NK-92 (cell line): Measurements from ENCODE around the gene PRPF40B.
"Not testable (repeated sequence)": the region's sequence is repeated elsewhere in the genome, so short reads cannot be mapped to it uniquely, and the experiment has no call there.

Experiments
- DNase-seq: peaks from one replicate; lab custom pipeline; 2025; ENCODE audit not compliant: unreplicated experiment; lab: John Stamatoyannopoulos, UW

Gene PRPF40B

DNA sequence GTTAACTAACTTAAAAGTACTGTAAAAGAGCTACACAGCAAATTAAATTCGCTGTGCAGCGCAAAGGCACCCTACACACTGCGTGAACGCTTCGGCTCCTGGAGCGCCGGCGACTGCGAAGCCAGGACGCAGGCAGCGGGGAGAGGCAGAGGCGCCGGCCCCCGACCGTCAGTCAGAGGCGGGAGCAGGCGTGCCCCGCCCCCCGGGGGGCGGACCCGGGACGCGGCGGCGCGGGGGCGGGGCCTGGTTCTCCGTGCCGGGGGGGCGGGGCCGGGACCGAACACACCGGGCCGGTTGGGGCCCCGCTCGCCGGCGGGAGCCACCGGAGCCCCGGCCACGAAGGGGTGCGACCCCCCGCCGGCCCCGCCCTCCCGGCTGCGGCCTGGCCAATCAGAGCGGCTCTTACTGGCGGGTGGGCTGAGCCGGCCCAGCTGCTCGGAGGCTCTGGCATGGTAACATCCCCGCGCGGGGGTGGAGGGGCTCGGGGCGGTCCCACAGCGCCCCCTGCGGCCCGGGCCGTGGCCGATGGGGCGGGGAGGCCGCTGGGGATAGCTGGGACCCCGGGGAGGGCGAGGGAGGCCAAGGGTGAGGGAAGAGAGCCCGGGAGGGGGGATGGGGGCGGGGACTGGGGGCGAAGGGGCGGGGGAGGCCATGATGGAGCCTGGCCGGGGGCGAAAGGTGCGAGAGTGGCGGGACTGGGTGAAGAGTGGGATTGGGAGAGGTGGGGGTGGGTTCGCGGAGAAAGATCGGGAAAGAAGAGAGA lies at the start of gene PRPF40B:
TSS of gene PRPF40B (plus strand) at position 420 of the 763 bp plus-strand sequence. CDS start at position 450, 30 bp downstream.
- no peak for DNase-seq

DNA sequence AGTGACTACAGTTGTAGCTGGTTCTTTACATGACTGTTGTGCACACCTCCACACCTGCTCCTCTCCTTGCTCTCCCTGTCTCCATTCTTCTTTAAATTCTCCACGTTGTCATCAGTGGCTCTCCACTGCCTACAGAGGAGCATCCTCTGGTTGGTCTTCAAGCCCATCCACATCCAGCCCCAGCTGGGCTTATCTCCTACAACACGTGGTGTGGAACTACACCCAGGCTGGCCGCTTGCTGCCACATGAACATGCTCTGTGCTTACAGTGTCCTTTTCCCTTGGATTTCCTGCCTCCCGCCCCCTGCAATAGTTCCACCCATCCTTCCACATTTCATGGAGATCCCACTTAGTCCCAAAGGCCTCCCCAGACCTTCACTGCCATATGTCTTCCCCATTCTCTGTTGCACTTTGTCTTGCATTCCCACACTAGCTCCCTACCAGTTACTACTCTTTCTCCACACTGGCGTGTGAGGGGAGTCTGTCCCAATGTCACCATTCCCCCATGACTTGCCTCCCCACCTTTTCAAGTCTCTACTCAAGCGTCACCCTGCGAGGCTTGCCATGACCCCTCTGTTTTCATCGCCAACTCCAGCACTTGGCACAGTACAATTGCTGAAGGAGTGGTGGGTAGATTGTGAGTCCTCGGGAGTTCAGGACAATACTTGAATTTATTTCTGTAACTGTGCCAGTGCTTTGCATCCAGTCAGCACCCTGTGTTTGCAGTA lies 45.6 kb upstream of the PRPF40B start:
- no peak for DNase-seq

DNA sequence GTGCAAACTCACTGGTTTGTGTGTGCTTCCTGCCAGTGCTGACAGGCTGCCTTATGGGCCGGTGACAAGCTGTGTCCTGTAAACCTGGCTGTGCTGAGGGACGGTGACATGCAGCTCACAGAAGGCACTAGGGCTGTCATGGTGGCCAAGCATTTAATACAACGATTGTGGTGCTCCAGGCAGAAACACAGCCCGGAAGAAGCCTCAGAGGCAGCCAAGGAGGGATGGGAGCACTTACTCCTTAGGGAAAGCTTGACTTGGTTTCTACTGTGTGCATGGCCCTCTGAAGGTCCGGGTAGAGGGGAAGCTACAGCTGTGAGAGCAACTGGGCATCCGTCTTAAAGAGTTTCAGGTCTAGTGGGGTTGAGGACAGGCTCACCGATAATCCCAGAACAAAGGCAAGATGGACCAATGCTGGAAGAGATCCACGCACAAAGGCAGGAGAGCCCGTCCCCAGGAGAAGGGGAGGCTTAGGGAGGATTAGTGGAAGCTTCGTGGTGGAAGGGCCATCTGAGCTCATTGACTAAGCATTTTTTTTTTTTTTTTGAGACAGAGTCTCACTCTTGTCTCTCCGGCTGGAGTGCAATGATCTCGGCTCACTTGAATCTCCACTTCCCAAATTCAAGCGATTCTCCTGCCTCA lies 44.8 kb upstream of the PRPF40B start:
- DNase-seq: no peak

DNA sequence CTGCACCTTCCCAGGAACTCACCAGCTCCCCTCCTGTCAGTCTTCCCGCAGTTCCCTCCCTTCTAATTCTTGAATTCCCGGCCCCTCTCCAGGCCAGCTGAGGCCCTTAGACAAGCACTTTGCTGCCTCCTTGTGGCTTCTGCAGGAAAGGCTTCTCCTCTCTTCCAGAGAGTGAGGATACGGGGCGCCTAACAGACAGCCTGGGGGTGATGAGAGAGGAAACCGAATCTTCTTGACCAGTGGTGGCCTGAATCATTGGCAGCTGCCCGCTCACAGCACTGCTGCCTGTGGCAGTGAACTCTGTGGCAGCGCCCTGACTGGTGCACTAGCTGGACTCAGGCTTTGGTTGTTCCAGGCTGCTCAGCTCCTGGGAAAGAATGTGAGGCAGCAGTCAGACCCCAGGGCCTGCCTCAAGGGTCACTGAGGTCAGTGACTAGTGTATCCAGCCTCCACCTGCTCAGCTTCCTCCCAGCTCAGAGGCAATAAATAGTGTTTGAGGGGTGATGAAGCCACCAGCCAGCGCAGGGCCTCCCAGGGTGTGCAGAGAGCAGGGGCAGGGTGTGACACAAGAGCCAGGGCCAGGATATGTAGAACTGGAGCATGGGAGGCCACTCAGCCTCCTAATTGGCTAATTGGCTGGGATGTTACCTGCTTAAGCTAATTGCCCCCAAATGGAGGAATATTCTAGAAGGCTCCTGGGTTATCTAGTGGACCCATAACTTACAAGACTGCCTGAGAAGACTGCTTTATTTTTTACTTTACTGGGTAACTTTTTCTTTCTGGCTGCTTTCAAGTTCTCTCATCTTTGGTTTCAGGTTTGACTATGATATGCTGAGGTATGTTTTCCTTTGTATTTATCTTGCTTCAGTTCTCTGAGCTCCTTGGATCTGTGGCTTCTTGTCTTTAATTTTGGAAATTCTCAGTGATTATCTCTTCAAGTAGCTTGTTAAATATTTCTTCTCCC lies 42.5 kb upstream of the PRPF40B start:
- DNase-seq: no peak

DNA sequence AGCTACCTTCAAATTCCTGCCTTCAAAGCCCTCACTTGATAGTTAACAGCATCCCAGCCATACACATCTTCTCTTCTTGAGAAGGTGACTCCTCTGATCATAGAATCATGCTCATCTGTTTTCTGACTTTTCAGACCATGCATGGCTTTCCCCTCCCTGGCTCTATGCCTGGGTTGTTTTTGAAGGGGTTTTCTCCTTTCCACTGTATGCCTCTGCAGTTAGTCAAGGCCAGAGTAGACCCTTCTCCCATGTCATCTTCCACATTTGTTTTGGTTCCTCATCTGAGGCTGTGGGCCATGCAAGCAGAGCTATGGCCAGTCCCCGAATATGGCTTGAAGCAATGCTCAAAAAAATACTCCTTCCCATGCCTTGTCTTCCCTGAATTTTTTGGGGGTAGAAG lies 41.2 kb upstream of the PRPF40B start:
- DNase-seq: no peak

DNA sequence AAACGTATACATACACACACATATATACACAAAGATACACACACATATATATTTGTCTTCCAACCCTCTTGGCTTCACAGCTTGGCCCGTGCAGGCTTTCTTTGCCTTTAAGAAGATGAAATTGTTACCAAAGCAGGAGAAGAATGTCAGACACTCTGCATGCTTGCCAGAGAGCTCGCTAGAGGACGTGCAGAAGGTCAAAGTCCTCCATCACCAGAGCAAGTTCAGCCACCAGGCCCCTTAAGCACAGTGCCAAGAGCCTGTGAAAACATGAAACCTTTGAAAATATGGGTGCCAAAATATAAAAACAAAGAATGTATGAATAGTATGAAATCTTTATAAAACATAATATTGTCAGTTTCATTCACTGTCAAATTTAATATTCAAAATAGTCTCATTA lies 40.5 kb upstream of the PRPF40B start:
- no peak for DNase-seq

DNA sequence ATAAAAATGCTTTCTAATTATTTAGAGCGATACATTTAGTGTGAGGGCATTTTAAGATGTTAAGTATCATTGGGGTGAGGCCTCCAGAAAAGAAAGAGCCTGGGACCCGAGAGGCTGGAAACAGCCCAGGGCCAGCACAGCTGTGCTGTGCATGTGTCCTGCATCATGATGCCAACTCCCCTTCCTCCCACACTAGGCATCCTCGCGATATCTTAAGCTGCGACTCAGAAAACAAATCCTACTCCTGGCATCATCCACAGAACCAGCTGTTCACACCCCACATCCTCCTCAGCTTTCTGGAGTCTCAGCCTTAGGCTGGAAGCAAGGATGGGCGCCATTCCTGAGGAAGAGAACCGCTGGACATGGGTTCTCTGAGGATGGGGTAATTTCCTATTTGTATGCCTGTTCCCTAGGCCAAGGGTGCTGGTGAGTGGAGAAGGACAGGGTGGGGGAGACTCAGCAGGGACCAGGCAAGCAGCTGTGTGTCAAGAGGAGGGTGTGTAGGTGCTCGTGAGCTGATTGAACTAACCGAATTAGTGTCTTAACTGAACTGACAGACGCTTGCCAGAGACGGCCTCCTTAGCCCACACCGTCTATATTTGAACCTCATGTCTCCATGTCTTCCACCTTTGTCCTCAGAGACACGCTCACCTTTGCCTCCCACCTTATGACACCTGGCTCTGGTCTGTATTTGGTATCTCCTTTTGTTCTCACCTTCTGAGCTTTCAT lies 39.8 kb upstream of the PRPF40B start:
- no peak for DNase-seq

DNA sequence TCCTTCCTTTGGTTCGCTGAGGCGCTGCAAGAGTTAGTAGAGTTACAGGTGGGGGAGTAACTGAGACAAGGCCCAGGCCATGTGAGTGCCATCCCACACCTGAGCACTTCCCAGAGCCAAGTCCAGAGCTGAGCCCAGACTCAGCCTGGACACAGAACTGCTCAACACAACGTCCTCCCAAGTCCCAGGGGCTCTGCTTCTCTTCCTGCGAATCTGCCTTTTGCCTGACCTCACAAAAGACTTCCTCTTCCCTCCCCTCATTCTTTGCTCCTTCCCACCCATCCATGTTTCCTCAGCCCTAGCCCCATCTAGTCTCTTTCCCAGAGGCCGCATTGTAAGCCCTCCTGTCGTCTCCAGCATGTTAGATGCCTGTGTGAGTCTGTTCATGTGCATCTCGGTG lies 38.8 kb upstream of the PRPF40B start:
- no peak for DNase-seq

DNA sequence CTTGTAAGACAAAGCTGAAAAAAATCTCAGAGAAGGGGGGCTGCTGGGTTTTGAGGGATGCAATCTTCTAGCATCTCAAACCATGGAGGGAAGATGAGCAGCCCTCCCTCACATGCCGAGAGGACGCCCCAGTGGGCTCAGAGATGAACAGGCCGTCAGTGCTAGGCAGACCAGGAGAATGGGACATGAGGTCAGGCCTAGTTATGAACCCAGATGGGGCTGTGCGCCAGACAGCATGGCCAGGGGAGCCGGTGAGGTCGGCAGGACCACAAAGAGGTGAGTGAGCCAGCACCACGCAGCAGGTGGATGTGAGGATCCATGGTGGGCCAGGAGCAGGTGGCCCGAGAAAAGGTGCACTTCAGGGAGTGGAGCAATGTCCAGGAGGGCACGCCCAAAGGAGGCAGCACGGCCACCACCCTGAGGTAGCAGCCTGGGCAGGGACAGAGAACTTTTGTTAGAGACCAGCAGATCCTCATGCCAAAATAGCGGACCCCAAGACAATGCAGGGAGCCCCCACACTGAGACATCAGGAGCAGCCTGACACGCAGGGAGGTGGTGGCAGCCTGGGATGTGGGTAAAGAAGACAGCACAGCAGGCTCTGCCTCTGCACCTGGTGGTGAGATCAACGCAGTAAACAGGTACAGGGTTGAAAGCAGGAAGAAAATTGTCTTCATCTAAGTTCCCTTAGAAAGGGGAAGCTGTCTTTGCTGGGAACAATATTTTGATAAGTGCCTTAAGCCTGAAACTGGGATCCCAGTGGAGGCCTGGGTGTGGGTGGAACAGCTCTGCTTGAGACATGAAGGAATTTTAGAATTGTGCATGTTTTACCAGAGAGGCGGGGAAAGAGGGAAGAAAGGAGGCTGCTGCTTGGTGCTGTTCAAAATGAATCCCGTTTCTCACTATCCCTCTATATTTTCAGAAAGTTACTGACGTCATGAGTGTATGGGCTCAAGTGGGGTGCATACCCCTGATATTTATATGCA lies 37.6 kb upstream of the PRPF40B start:
- DNase-seq: no peak

DNA sequence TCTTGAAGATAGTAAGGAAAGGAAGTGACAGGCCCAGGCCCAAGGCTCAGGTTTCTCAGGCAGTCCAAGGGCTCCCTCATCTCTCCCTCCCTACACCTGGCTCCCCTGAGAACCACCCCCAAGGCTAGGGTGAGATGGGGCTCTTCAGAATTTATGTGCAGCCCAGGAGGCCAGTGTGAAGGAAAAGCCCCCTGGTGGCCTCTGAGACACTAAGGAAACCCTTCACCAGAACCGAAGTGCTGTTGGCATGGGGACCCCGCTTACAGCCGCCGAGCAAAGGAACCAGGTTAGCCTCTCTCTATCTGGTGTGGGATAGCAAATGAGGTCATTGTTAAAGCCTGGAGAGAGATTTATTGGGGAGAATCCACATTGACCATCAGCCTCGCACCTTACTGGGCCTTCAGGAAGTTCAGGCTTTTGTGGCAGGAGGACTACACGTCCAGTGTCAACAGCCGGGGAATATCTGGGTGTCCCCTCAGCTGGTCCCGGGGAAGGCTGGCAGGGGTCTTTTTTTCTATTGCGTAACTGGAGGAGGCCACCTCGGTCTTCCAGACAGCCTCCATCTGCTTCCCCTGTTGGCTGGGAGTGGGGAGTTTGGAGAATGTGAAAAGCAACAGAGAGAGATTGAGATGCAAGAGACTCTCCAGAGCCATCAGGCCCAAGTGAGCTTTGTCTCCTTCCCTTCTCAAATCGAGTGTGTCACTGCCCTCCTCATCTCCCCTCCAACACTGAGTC lies 36.0 kb upstream of the PRPF40B start:
- DNase-seq: no peak

DNA sequence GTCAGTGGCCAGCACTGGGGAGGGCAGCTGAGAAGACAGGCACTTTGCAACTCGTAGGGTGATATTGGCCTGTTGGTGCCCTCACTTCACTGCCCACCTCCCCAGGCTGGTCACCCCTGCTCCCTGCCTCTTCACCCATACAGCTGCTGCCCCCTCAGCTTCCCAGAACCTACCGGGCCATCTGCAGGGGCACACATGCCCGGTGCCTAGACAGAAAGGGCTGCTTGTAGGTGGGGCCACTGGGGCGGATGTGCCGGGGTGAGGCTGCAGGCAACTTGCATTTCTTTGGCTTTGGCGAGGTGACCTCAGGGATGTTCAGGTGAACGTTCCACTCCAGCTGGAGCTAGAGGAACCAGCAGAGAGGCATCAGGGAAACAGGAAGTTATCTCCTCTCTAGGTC lies 35.1 kb upstream of the PRPF40B start:
- DNase-seq: no peak

DNA sequence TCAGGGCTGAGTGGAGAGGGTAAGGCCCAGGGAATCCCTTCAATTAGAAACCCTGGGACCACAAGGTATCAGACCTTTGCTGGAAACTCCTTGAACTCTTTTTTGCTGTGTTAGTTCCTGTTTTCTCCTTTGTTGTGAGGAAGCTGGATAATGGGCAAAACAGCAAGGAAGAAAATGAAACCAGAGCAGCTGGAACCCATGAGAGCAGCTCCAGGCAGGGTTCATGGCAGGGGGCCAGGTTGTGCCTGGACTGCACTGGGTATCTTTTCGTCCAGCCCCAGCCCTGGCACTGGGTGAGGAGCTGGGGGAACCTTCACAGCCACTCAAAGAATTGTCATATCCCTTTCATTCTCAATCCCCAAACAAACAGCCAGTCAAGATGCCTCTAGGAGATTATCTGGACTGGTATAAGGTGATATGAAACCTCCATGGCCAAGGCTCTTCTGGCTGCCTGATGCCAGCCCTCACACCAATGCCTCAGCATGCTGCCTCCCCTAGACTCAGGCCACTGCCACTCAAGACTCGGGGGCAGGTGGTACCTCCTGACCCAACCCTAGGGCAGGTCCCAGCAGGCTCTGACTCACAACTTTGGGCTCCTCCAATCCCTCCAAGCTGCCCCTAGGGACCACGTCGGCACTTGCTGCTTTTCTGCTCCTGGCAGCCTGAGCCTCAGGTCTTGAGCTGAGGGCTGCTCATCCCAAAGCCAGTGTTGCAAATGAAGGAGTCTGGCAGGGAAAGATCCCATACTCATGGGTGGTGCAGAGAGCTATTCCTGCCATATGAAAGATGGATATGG lies 34.4 kb upstream of the PRPF40B start:
- no peak for DNase-seq

DNA sequence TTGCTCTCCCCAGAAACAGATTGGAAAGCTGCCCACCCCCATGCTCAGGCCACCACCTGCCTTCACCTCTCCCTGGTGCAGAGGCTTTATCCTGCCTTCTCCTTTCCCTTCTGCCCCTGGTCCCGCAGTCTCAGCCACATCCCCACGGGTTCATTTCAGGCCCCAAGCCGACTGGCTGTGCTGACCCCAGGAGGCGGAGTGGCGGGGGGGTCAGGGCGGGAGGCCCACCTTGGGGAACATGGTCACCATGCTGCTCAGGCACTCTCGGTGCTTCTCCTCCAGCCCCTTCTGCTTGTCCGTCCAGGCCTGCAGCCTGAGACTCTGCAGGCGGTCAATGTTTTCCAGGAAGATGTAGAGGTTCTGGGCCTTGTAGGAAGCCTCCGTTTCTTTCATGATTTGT lies 24.8 kb upstream of the PRPF40B start:
- DNase-seq: no peak

DNA sequence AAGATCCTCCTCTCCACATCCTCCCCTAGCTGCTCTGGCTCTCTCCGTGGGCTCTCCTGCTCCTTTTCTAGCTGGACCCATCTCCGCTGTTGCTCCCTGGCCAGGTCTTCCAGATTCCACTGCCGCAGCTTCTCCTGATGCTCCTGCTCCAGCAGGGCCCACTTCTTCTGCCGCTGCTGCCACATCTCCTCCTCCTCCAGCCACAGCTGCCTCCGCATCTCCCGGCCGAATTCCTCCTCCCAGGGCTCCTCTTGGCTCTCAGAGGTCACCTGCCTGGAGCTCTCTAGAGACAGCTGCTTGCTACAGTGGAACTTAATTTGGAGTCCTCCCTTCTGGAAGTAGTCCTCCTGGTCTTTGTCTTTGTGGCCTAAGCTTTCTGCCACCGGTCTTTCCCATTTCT lies 23.4 kb upstream of the PRPF40B start:
- DNase-seq: no peak

DNA sequence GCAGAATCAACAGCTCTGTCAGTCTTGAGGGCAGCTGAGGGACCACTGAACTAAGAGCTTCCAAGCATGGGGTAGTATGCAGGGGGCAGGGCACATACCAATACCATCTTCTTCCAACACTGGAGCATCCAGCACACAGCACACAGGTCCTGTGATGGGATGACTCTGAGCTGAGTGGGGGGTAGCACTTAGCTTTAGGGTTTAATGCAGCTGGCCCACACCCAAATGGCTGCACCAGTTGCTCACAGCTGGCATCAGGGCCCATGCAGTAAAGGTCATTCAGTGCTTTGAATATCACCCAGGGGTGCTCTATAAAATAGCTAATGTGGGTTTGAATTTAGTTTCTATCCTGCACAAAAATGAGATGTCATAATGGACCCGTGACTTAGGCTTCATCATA lies 19.6 kb upstream of the PRPF40B start:
- no peak for DNase-seq

DNA sequence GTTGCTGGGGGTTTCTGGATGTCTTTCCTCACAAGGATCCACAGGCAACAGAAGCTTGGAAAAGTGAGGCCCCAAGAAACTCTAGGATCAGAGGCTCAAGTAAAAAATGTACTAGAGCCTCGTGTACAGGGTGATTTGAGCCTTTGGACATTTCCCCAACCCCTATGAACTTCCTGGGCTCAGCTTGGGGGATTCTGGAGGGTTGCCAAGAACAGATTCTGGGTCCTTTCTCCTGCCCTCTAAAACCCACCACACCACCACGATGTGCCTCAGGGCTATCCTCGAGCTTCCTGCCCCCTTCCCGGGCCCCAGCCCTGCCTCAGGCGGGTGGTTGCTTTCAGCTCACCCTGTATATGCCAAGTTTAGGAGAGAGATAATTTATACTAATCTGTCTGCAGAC lies 18.5 kb upstream of the PRPF40B start:
- no peak for DNase-seq

DNA sequence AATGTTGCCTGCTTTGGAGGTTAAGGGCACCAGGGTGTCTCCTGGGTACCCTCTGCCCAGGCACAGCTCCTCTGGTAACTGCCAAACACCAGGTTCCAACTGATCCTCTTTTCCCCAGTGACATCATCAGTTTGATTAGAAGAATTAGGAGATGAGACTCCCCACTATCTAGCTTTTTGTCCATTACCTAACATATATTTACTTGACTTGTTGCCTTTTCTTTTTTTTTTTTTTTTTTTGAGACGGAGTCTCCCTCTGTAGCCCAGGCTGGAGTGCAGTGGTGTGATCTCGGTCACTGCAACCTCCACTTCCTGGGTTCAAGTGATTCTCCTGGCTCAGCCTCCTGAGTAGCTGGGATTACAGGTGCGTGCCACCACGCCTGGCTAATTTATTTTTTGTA lies 17.8 kb upstream of the PRPF40B start, which contains the start of gene FAM186B:
TSS of gene FAM186B (minus strand) at position 101 of the 400 bp plus-strand sequence. CDS start 162 bp downstream, outside the sequence.
- not testable (repeated sequence) for DNase-seq
